ENCODE results near the gene CNIH1. TPM values are rescaled to one million over a fixed set of nuclear protein-coding genes. Genes with fewer than 3 reads are reported as not detected.
A peak's percentile ranks its signal among the peaks of the same experiment; 100 is the strongest.

Gene CNIH1
- total and polyA plus RNA-seq, 2 of the 13 experiments (the other 11 are each of a cell fraction or from before 2014, with no cell fraction given): 166 to 421 TPM

GRCh38 chr14:54440873-54441868, at the start of gene CNIH1 (continued):
- TF ChIP-seq CENPX (CRISPR knock-in tag; IDR thresholded peaks at IDR 0.05): no peak
- TF ChIP-seq NFE2L1 (CRISPR knock-in tag; IDR thresholded peaks at IDR 0.05; ENCODE audit: borderline replicate concordance): no peak
- TF ChIP-seq ZNF33A (CRISPR knock-in tag; IDR thresholded peaks at IDR 0.05; ENCODE audit: borderline replicate concordance): no peak
- no peak for TF ChIP-seq TCF7L2 (IDR thresholded peaks at IDR 0.05; ENCODE audit: low read depth, low read length)
- TF ChIP-seq SCMH1 (CRISPR knock-in tag; IDR thresholded peaks at IDR 0.05; ENCODE audit: borderline replicate concordance): no peak
- TF ChIP-seq PRMT3 (CRISPR knock-in tag; IDR thresholded peaks at IDR 0.05; ENCODE audit: borderline replicate concordance, low read depth): no peak
- 0 out of 2 replicates have a peak, but pooled peaks have one; percentile 53 for TF ChIP-seq ZNF547 (CRISPR knock-in tag; IDR thresholded peaks at IDR 0.05)
- no peak for TF ChIP-seq PCBP1 (IDR thresholded peaks at IDR 0.05; ENCODE audit: borderline replicate concordance, low read depth, low read length)
- no peak for TF ChIP-seq PRDM4 (CRISPR knock-in tag; IDR thresholded peaks at IDR 0.05; ENCODE audit: borderline replicate concordance)
- TF ChIP-seq JUNB (CRISPR knock-in tag; IDR thresholded peaks at IDR 0.05; ENCODE audit: borderline replicate concordance): no peak
- TF ChIP-seq ZNF570 (CRISPR knock-in tag; IDR thresholded peaks at IDR 0.05; ENCODE audit: borderline replicate concordance): no peak
- TF ChIP-seq ZNF770 (CRISPR knock-in tag; IDR thresholded peaks at IDR 0.05): 0 out of 2 replicates have a peak, but pooled peaks have one; percentile 51
- TF ChIP-seq MTERF4 (CRISPR knock-in tag; IDR thresholded peaks at IDR 0.05): no peak
- TF ChIP-seq ZNF513 (CRISPR knock-in tag; conservative IDR thresholded peaks at IDR 0.05): no peak
- peak; percentile 35; the same call in 1 of the 2 replicates for TF ChIP-seq MLX (CRISPR knock-in tag; IDR thresholded peaks at IDR 0.05)
- no peak for TF ChIP-seq ZNF251 (CRISPR knock-in tag; IDR thresholded peaks at IDR 0.05)
- TF ChIP-seq ZSCAN12 (CRISPR knock-in tag; IDR thresholded peaks at IDR 0.05): 0 out of 2 replicates have a peak, but pooled peaks have one; percentile 37
- TF ChIP-seq NR3C1 (CRISPR knock-in tag; IDR thresholded peaks at IDR 0.05): no peak

All from HepG2 (cell line).